Activated CD4-positive, alpha-beta memory T cell treated with anti-CD3 and anti-CD28 coated beads for 36 hours (primary cell): ENCODE data around the gene SYT5. TPM values are rescaled to one million over a fixed set of nuclear protein-coding genes. Genes with fewer than 3 reads are reported as not detected.
A peak's percentile ranks its signal among the peaks of the same experiment; 100 is the strongest.

ENCODE experiments used
- CTCF ChIA-PET: fragments of 350-600 bp; sonication (Branson Sonifier 250); formaldehyde crosslinking; loops from one replicate; lab custom pipeline; 2021; ENCODE audit warnings: antibody characterized with exemption, inconsistent platforms; lab: Charles Lee
- POLR2A ChIA-PET: fragments of 350-600 bp; sonication (Branson Sonifier 250); formaldehyde crosslinking; loops from one replicate; lab custom pipeline; 2021; ENCODE audit warnings: antibody characterized with exemption; lab: Charles Lee
- DNase-seq: peaks from one replicate; pipeline ENCODE4 v3.0.0-alpha.2; 2020
- H3K27ac Mint-ChIP-seq: one replicate; pipeline ENCODE4 v1.8.0; 2021; ENCODE audit warnings: mixed read lengths
- H3K27me3 Mint-ChIP-seq: one replicate; pipeline ENCODE4 v1.8.0; 2021; ENCODE audit warnings: mixed read lengths
- H3K36me3 Mint-ChIP-seq: one replicate; pipeline ENCODE4 v1.8.0; 2021; ENCODE audit warnings: mixed read lengths
- H3K4me1 Mint-ChIP-seq: one replicate; pipeline ENCODE4 v1.8.0; 2021; ENCODE audit warnings: low read depth, mixed read lengths
- H3K4me3 Mint-ChIP-seq: one replicate; pipeline ENCODE4 v1.8.0; 2021; ENCODE audit warnings: mild to moderate bottlenecking, mixed read lengths
- H3K9me3 Mint-ChIP-seq: one replicate; pipeline ENCODE4 v1.8.0; 2021; ENCODE audit warnings: mixed read lengths
- intact Hi-C: fragments of 100-400 bp; cut with micrococcal nuclease; formaldehyde crosslinking; loops from one replicate; pipeline ENCODE4 v1.15.1; 2023
- total RNA-seq, 2 experiments: library from RNA; stranded (reverse); gene quantifications; one replicate each; pipeline ENCODE4 v1.2.3, GENCODE V29; 2021

Gene SYT5
- total RNA-seq, 2 experiments from 2014 or later = 0.22 TPM; not detected in 1

- intact Hi-C loops = no loop called here
Measured at GRCh38 chr19:55149078-55150003, 30.7 kb downstream of the SYT5 start, which contains the start of gene TNNT1. TNNT1 (minus strand) TSS chr19:55149206; CDS start chr19:55147157, 2,049 bp downstream.

GRCh38 chr19:55147545-55148251 is 32.4 kb downstream of the SYT5 start:
- Mint-ChIP-seq H3K9me3 (peaks cover 12% of the 10 kb centered on the region), H3K36me3 (no peaks in the 10 kb centered on the region), H3K4me1 (peaks cover 3% of the 10 kb centered on the region), H3K27me3 (peaks cover 40% of the 10 kb centered on the region), H3K4me3 (no peak overlapping the region), H3K27ac (no peak overlapping the region)
- no peak for DNase-seq
- ChIA-PET CTCF (interaction anchor here (0.7 kb wide), 1 partner anchor 60 kb away, joined by 3 read pairs; no protein-coding TSS in a partner anchor), POLR2A (no interaction called here)
- intact Hi-C loops = no loop called here

More at GRCh38 chr19:55149078-55150003, 30.7 kb downstream of the SYT5 start, which contains the start of gene TNNT1:
- no peak for DNase-seq
- Mint-ChIP-seq H3K27me3 (peaks cover 31% of the 10 kb centered on the region), H3K9me3 (peaks cover 12% of the 10 kb centered on the region), H3K4me3 (no peak within 1 kb of the TSS), H3K27ac (no peak within 1 kb of the TSS), H3K36me3 (no peaks in the 10 kb centered on the region), H3K4me1 (peaks cover 10% of the 10 kb centered on the region)
- CTCF ChIA-PET = interaction anchor here (0.7 to 1.0 kb wide), 2 partner anchors 12 to 703 kb away, joined by 3 read pairs; no protein-coding TSS in a partner anchor
- POLR2A ChIA-PET = no interaction called here

DNA sequence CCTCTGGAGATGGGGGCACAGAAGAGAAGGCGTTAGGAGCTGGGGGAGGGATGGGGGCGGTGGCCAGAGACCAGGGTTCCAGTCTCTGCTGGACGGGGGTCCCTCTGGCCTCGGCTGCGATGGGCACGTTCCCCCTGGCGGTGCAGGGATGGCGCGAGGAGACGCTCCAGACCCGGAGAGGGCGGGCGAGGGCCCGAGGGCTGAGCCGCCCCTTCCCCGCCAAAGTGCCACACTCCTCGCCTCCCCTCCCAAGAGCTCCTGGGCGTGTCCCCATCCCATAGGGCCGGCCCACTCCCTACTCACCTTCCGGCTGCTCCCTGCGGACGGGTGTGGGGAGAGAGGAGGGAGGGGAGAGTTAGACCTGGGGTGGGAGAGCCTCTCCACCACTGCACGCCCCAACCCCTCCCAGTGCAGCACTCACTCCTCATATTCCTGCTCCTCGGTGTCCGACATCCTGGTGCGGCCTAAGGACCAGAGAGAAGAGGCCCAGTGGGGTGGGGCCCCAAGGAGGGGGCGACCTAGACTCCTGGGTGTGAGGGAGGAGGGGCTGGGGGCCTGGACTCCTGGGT is 33.3 kb downstream of the SYT5 start:
- H3K27ac Mint-ChIP-seq = no peak overlapping the region
- no peak overlapping the region for H3K4me3 Mint-ChIP-seq
- ChIA-PET POLR2A (no interaction called here), CTCF (interaction anchor here (1.0 to 1.5 kb wide), 3 partner anchors 10 to 357 kb away, joined by 3 to 6 read pairs (median 4); no protein-coding TSS in a partner anchor)
- peaks cover 6% of the 10 kb centered on the region for H3K9me3 Mint-ChIP-seq
- H3K4me1 Mint-ChIP-seq = peaks cover under 1% of the 10 kb centered on the region
- no peaks in the 10 kb centered on the region for H3K36me3 Mint-ChIP-seq
- intact Hi-C loops = no loop called here
- peaks cover 42% of the 10 kb centered on the region for H3K27me3 Mint-ChIP-seq
- DNase-seq = no peak

- intact Hi-C loops = no loop called here
- DNase-seq = peak; percentile 40
- H3K4me3 Mint-ChIP-seq = no peak overlapping the region
Measured at GRCh38 chr19:55146078-55146704, 33.9 kb downstream of the SYT5 start.

GRCh38 chr19:55145232-55145631 is 34.9 kb downstream of the SYT5 start:
- Mint-ChIP-seq H3K4me3 (no peak overlapping the region), H3K36me3 (no peaks in the 10 kb centered on the region), H3K27me3 (peaks cover 50% of the 10 kb centered on the region), H3K4me1 (peaks cover 3% of the 10 kb centered on the region), H3K9me3 (no peaks in the 10 kb centered on the region), H3K27ac (no peak overlapping the region)
- intact Hi-C loops = no loop called here
- no peak for DNase-seq
- ChIA-PET POLR2A (no interaction called here), CTCF (no interaction called here)

More at GRCh38 chr19:55146078-55146704, 33.9 kb downstream of the SYT5 start:
- CTCF ChIA-PET = interaction anchor here (1.0 to 1.5 kb wide), 3 partner anchors 10 to 358 kb away, joined by 3 to 6 read pairs (median 4); no protein-coding TSS in a partner anchor
- POLR2A ChIA-PET = no interaction called here
- no peak overlapping the region for H3K27ac Mint-ChIP-seq
- H3K36me3 Mint-ChIP-seq = no peaks in the 10 kb centered on the region
- H3K4me1 Mint-ChIP-seq = peaks cover under 1% of the 10 kb centered on the region
- H3K27me3 Mint-ChIP-seq = peaks cover 44% of the 10 kb centered on the region
- peaks cover under 1% of the 10 kb centered on the region for H3K9me3 Mint-ChIP-seq

DNA sequence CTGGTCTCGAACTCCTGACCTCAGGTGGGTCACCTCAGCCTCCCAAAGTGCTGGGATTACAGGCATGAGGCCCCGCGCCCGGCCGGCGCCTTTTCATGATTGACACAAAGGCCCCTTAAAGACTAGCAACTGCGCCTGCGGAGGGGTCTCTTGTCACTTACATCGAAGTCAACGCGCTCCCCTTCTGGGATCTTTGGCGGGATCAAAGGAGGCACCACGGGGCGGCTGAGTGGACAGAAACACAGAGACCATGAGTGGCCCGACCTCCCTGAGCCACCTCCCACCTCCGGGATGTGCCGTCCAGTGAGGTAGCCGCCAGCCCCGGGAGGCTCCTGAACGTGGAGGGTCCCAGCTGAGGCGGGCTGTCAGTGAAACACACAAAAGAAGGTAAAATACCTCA is 38.4 kb downstream of the SYT5 start:
- no peaks in the 10 kb centered on the region for H3K9me3 Mint-ChIP-seq
- DNase-seq = no peak
- ChIA-PET CTCF (interaction anchor here (0.6 to 4.3 kb wide), 22 partner anchors 10 to 563 kb away, joined by 3 to 70 read pairs (median 4); partner anchors contain the start of genes UBE2S and ZNF628), POLR2A (no interaction called here)
- intact Hi-C loops = loop anchor here (5.0 kb wide), 1 partner anchor 361 kb away; no protein-coding TSS in a partner anchor
- peaks cover 45% of the 10 kb centered on the region for H3K27me3 Mint-ChIP-seq
- H3K4me1 Mint-ChIP-seq = peaks cover 3% of the 10 kb centered on the region
- no peak overlapping the region for H3K27ac Mint-ChIP-seq
- no peaks in the 10 kb centered on the region for H3K36me3 Mint-ChIP-seq
- no peak overlapping the region for H3K4me3 Mint-ChIP-seq

DNA sequence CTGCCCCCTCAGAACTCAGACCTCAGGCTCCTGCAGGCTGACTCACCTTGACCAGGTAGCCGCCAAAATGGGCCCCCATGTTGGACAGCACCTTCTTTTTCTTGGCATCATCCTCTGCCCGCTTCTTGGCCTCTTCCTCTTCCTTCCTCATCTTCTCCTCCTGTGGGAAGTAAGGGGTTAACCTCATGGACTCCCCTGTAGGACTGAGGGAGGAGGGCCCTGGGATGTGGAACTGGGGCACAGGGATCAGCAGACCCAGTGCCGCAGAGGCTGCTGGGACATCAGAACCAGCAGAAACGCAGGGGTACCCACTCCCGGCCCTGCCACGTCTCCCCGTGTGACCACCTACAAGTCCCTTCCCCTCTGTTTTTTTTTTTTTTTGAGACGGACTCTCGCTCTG is 42.2 kb downstream of the SYT5 start:
- Mint-ChIP-seq H3K4me3 (no peak overlapping the region), H3K27me3 (peaks cover 32% of the 10 kb centered on the region), H3K36me3 (no peaks in the 10 kb centered on the region), H3K27ac (no peak overlapping the region), H3K4me1 (peaks cover 3% of the 10 kb centered on the region), H3K9me3 (no peaks in the 10 kb centered on the region)
- ChIA-PET POLR2A (no interaction called here), CTCF (interaction anchor here (0.7 kb wide), 1 partner anchor 12 kb away, joined by 3 read pairs; no protein-coding TSS in a partner anchor)
- DNase-seq = no peak
- intact Hi-C loops = no loop called here

- Mint-ChIP-seq H3K27ac (no peak overlapping the region), H3K4me1 (peaks cover 3% of the 10 kb centered on the region), H3K9me3 (no peaks in the 10 kb centered on the region), H3K4me3 (no peak overlapping the region), H3K36me3 (no peaks in the 10 kb centered on the region), H3K27me3 (peaks cover 34% of the 10 kb centered on the region)
- intact Hi-C loops = no loop called here
- ChIA-PET CTCF (interaction anchor here (1.0 kb wide), 1 partner anchor 48 kb away, joined by 4 read pairs; no protein-coding TSS in a partner anchor), POLR2A (no interaction called here)
- no peak for DNase-seq
Measured at GRCh38 chr19:55136399-55137102, 43.5 kb downstream of the SYT5 start.

DNA sequence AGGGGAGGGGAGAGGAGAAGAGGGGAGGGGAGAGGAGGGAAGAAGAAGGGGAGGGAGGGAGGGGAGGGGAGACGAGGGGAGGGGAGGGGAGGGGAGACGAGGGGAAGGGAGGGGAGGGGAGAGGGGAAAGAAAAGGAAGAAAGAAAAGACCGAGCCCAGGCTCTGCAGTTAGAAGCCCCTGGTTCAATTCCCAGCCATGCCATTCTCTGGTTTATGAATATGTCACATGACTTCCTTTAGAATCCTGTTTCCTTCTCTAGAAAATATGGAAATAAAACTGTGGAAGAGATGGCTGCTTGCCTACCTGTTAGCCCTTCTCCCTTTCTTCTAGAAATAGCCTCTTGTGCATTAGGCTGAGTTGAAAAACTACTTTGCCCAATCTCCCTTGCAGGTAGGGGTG is 45.4 kb downstream of the SYT5 start:
- Mint-ChIP-seq H3K4me1 (no peaks in the 10 kb centered on the region), H3K27me3 (peaks cover 36% of the 10 kb centered on the region), H3K36me3 (no peaks in the 10 kb centered on the region), H3K27ac (no peak overlapping the region), H3K4me3 (no peak overlapping the region), H3K9me3 (no peaks in the 10 kb centered on the region)
- POLR2A ChIA-PET = no interaction called here
- CTCF ChIA-PET = interaction anchor here (1.2 kb wide), 1 partner anchor 17 kb away, joined by 3 read pairs; the partner anchor contains the start of gene PPP1R12C
- intact Hi-C loops = no loop called here
- DNase-seq = no peak

- DNase-seq = no peak
- Mint-ChIP-seq H3K4me1 (no peaks in the 10 kb centered on the region), H3K27ac (no peak overlapping the region), H3K4me3 (no peak overlapping the region), H3K36me3 (no peaks in the 10 kb centered on the region), H3K9me3 (no peaks in the 10 kb centered on the region), H3K27me3 (peaks cover 35% of the 10 kb centered on the region)
- ChIA-PET CTCF (interaction anchor here (1.2 to 1.6 kb wide), 2 partner anchors 16 to 46 kb away, joined by 3 to 6 read pairs; partner anchors contain the start of gene PPP1R12C), POLR2A (no interaction called here)
- intact Hi-C loops = no loop called here
Measured at GRCh38 chr19:55133639-55134444, 46.2 kb downstream of the SYT5 start.
